HG03103 (cell line): ENCODE measurements around the gene PRR14.

Experiments
- ATAC-seq: cut with Tn5 transposase; IDR thresholded peaks from one replicate; pipeline ENCODE4 v1.9.1; 2021; ENCODE audit warnings: low read depth; ENCODE audit not compliant: unreplicated experiment

PRR14 gene

DNA sequence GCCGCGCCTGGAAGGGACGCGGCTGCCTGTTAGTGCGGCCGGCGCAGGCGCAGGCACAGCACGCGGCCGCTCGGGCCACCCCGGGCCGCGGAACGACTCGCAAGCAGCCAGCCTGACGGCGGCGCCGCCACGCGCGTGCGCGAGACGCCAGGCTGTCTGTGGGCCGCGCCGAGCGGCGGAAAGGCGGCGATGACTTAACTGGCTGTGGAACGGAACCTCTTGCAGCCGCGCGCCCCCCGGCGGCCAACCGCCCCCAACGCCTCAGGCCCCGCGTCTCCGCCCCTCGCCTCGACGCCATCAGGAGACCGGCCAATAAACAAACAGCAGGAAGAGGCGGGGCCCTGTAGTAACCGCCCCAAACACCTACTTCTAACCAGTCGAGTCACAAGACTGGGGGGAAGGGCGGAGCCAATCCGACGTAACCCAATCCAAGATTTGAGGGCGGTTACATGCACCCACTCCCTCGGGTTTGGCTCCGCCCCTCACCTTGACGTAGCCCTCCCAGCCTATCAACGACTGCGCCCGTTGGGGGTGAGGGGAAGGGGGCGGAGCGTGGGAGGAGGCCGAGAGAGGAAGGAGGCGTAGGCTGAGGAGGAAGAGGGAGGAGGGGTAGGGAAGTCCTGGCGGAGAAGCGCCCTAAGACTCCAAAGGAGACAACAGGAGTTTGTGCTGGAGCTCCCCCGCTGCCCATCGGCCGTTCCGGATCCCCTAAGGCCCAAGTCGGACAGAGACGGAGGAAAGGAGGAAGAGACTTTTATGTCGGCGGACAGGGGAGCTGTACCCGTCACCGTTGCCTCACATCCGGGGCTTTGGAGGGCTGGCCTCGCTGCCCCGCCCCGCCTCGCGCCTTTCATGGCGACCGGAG, 7.3 kb downstream of the PRR14 start, which contains the start of gene FBRS:
Gene FBRS (plus strand): TSS at position 566 of the 865 bp plus-strand sequence. CDS start 1,088 bp downstream, outside the sequence.
- ATAC-seq = peak; percentile 59

DNA sequence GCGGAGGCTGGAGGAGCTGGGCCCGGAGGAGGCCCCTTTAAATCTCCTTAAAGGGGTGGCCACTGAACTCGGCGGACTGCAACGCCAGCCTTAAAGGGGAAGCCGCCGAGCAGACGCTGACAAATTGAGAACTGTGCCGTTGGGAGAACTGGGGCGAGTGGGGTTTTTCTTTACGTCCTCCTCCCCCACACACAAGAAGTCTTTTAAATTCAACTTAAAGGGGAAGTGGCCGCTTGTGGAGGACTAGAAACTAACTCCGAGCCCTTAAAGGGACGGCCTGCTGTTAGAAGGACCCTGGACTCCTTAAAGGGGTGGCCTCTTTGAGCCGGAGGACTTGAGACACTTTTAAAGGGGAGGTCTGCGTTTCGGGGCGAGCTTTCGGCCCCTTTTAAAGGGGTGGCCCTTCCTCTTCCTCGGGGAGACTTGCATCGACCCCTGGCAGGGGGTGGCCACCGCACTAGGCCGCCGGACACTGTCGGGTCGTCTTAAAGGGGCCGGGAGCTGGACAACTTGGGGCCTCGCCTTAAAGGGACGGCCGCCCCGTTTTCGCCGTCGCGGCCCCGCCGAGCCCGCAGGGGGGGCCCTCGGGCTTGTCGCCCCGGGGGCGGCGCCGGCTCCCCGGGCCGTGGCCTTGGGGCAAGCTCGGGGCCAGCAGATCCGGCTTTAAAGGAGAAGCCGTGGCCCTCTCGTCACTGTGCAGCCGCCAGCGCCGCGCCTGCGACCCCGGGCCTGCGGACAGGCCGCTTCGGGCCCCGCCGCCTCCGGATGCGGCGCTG, 8.2 kb downstream of the PRR14 start:
- peak; percentile 43 for ATAC-seq

- no peak for ATAC-seq
Observed at GRCh38 chr16:30659507-30660423, 9.0 kb downstream of the PRR14 start.

- ATAC-seq = no peak
Observed at GRCh38 chr16:30660424-30661261, 9.9 kb downstream of the PRR14 start.

GRCh38 chr16:30662449-30662848, 11.7 kb downstream of the PRR14 start:
- no peak for ATAC-seq

DNA sequence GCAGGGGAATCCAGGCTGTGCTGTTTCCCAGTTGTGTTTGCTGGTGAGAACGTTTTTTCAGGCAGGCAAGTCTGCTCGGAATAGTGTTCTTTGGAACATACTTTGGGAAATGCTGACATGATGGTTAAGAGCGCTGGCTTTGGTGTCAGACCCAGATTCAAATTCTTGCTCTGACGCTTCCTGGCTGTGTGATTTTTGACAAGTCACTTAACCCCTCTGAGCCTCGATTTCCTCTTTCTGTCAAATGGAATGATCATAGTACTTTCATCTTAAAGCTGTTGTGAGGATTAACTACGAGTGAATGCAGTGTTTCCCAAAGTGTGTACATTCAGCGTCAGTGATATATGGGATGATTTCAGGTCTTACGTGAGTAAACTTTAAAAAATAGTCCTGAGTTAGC, 12.3 kb downstream of the PRR14 start:
- ATAC-seq = no peak

- ATAC-seq = no peak
Observed at GRCh38 chr16:30663820-30664219, 13.1 kb downstream of the PRR14 start.

- no peak for ATAC-seq
Observed at GRCh38 chr16:30664616-30665109, 13.9 kb downstream of the PRR14 start.

- ATAC-seq = no peak
Observed at GRCh38 chr16:30665155-30665829, 14.5 kb downstream of the PRR14 start.

- ATAC-seq = no peak
Observed at GRCh38 chr16:30665830-30666190, 15.1 kb downstream of the PRR14 start.

DNA sequence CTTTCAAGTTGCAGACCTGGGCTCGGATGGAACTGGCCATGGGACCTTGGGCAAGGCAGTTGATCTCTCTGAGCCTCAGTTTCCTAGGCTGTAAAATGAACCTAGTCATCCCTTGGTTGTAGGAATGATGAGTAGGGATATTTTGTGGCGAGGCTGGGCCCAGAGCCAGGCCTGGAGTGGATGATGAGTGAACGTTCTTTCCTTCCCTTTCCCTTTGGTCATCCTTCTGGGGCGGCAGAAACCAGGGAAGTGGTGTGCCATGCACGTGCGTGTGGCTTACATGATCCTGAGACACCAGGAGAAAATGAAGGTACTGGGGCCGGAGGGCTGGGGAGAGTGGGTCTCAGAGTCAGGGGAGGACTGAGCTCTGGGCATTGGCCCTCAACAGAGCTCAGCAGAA, 15.9 kb downstream of the PRR14 start:
- no peak for ATAC-seq

- ATAC-seq = no peak
Observed at GRCh38 chr16:30667361-30667905, 16.7 kb downstream of the PRR14 start.

DNA sequence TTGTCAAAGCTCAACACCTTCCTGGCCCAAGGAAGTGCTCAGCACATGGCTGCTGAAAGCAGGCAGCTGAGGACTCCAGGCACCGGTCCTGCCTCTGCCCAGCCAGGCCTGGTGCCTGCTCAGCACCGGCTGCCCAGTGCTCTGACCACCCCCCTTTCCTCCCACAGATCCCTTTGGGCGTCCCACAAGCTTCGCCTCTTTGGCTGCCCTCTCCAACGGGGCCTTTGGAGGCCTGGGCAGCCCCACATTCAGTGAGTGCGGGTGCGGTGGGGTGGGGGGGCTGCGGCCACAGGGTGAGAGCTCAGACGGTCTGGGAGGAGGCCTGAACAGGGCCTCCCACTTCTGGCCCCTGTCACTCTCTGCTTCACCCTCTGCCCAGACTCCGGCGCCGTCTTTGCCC, 17.6 kb downstream of the PRR14 start:
- no peak for ATAC-seq

DNA sequence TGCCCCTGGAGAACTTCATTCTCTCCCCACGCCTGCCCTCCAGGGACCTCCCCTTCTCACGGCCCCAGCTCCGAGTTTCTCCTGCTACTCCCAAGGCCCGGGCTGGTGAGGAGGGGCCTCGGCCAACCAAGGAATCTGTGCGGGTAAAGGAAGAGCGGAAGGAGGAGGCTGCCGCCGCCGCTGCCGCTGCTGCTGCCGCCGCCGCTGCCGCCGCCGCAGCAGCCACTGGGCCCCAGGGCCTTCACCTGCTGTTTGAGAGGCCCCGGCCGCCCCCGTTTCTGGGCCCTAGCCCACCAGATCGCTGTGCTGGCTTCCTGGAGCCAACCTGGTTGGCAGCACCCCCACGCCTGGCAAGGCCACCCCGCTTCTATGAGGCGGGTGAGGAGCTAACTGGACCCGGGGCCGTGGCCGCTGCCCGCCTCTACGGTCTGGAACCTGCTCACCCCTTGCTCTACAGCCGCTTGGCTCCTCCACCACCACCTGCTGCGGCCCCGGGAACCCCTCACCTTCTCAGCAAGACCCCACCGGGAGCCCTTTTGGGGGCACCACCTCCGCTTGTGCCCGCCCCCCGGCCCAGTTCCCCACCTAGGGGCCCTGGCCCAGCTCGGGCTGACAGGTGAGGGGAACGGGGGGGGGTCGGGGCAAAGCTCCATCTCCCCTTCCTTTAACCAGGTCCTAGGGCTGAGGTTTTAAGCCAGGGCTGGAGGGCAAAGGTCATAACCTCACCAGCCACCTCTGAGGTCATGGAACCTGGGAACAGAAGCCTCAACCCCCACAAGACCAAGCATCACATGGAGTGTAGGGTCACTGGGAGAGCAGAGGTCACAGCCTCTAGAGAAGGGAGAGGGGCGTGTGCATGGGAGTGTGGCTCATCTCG, 18.5 kb downstream of the PRR14 start:
- no peak for ATAC-seq

- no peak for ATAC-seq
Observed at GRCh38 chr16:30669903-30670824, 19.4 kb downstream of the PRR14 start.

GRCh38 chr16:30675143-30675542, 24.4 kb downstream of the PRR14 start:
- no peak for ATAC-seq
